ENCODE data around the gene PLEKHA6. TPM values are rescaled to one million over a fixed set of nuclear protein-coding genes. Genes with fewer than 3 reads are reported as not detected.

Gene PLEKHA6
- total and polyA plus RNA-seq, 2 of the 4 experiments (the other 2 are of a cell fraction): 8.2 to 19.9 TPM

DNA sequence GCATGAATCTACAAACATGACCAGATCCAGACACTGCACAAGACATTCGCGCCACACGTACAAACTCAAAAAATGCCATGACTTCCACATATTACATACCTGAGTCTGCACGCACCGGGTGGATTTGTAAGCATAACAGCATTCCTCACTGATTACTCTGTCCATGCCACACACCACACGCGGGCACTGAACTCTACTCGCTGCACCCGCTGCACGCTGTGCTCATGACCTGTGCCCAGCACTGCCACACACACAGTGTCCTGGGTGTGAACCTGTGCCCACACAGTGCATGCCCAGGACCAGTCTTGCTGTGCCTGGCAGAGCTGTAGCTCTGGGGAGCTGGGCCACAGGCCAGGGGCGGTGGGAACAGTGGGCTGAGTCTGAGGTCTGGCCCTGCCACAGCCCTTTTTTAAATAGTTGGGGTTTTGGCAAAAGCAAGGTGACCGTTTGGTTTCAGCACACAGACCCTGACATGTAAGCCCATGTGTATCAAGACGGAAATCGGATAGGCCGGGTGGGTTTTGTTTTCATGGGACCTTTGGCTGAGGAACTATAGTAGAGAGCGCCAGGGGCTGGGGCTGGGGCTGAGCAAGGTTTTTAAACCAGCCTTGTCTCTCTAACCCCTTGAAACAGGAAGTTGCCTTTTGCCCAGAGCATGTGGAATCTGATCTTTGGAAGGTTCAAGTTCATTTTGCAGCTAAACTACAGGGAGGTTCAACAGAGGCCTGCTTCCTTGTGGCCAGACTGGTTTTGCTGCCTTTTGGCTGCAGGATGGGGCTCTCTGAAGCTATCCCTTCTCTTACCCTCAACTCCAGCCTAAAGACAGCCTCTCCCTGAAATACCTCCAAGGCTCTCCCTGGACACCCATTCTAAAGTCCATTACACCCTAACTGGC is 133.6 kb downstream of the PLEKHA6 start:
- peaks cover 35% of the 10 kb centered on the region for H3K36me3 ChIP-seq (ENCODE audit: control insufficient read depth, insufficient read depth, low read length)
- no peak overlapping the region for H3K56ac ChIP-seq (ENCODE audit: extremely low read depth, insufficient read depth, low read length)
- no peak overlapping the region for H4K5ac ChIP-seq (ENCODE audit: low read depth, low read length)
- H2BK120ac ChIP-seq (ENCODE audit: low read depth, low read length): no peak overlapping the region
- no peak overlapping the region for H2BK5ac ChIP-seq (ENCODE audit: low read depth, low read length, poor library complexity, severe bottlenecking)
- H2BK15ac ChIP-seq (ENCODE audit: low read depth, low read length): no peak overlapping the region
- H4K20me1 ChIP-seq (ENCODE audit: insufficient read depth, low read length): no peaks in the 10 kb centered on the region
- 76% methylated on average over 10 of the region's 16 CpGs; no CpG with 5 or more reads in 1 of the 2 experiments for WGBS, 2 experiments (ENCODE audit: extremely low coverage in 2 of 2, insufficient read length in 1 of 2)
- no TSS peak for BruUV-seq (replicated peaks)
- H2BK20ac ChIP-seq (ENCODE audit: low read depth, low read length): no peak overlapping the region
- no peaks in the 10 kb centered on the region for H3K9me3 ChIP-seq (ENCODE audit: control insufficient read depth, insufficient read depth, low read length)
- no peak overlapping the region for H3K4ac ChIP-seq (ENCODE audit: low read depth, low read length)
- no peak overlapping the region for H2AK5ac ChIP-seq (ENCODE audit: low read depth, low read length)
- peak; percentile 27; the same call in 1 of the 2 replicates for ATAC-seq (ENCODE audit: low read depth)
- no peak overlapping the region for H4K91ac ChIP-seq (ENCODE audit: insufficient read depth, low read depth, low read length)
- H3K4me2 ChIP-seq (ENCODE audit: low read depth, low read length): no peak overlapping the region
- H4K8ac ChIP-seq (ENCODE audit: low read depth in 2 of 2, low read length in 2 of 2): no peak overlapping the region
- TF ChIP-seq CEBPB (IDR thresholded peaks at IDR 0.05; ENCODE audit: low read depth, low read length): no peak
- no peak for TF ChIP-seq SMC3 (IDR thresholded peaks at IDR 0.05; ENCODE audit: low read depth, low read length)
- no peak for TF ChIP-seq MAFK (IDR thresholded peaks at IDR 0.05; ENCODE audit: low read depth, low read length)
- TF ChIP-seq, protein P1, sequence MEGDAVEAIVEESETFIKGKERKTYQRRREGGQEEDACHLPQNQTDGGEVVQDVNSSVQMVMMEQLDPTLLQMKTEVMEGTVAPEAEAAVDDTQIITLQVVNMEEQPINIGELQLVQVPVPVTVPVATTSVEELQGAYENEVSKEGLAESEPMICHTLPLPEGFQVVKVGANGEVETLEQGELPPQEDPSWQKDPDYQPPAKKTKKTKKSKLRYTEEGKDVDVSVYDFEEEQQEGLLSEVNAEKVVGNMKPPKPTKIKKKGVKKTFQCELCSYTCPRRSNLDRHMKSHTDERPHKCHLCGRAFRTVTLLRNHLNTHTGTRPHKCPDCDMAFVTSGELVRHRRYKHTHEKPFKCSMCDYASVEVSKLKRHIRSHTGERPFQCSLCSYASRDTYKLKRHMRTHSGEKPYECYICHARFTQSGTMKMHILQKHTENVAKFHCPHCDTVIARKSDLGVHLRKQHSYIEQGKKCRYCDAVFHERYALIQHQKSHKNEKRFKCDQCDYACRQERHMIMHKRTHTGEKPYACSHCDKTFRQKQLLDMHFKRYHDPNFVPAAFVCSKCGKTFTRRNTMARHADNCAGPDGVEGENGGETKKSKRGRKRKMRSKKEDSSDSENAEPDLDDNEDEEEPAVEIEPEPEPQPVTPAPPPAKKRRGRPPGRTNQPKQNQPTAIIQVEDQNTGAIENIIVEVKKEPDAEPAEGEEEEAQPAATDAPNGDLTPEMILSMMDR (conservative IDR thresholded peaks at IDR 0.05; ENCODE audit: low read depth, low read length): no peak
- TF ChIP-seq POLR2A (IDR thresholded peaks at IDR 0.05; ENCODE audit: low read depth, low read length): no peak
- no peak for TF ChIP-seq RAD21 (IDR thresholded peaks at IDR 0.05; ENCODE audit: low read length)
- no peak for TF ChIP-seq CHD1 (IDR thresholded peaks at IDR 0.05; ENCODE audit: low read depth, low read length)
- TF ChIP-seq BHLHE40 (IDR thresholded peaks at IDR 0.05; ENCODE audit: low read depth, low read length): no peak
- TF ChIP-seq MXI1 (IDR thresholded peaks at IDR 0.05; ENCODE audit: borderline replicate concordance, low read depth, low read length): no peak
- no peak for TF ChIP-seq FOS (IDR thresholded peaks at IDR 0.05; ENCODE audit: low read depth, low read length)
- TF ChIP-seq ELK1 (IDR thresholded peaks at IDR 0.05; ENCODE audit: borderline replicate concordance, low read depth, low read length): no peak
- H3K4me3 ChIP-seq (ENCODE audit: insufficient read depth, low read depth, low read length): no peak overlapping the region
- ChIA-PET CTCF (no interaction called here), POLR2A (ENCODE audit: unreplicated experiment) (no interaction called here)
- H3K14ac ChIP-seq (replicated peaks; ENCODE audit: low read depth, low read length): no peak overlapping the region
- H3K18ac ChIP-seq (ENCODE audit: low read depth, low read length): no peak overlapping the region
- intact Hi-C loops (cut with micrococcal nuclease) (no loop called here), in situ Hi-C loops (cut with MboI; ENCODE audit: low sequenced_read_pairs) (no loop called here), dilution Hi-C loops (cut with HindIII; ENCODE audit: low sequenced_read_pairs, unreplicated experiment) (no loop called here)
- no peak overlapping the region for H2AFZ ChIP-seq (replicated peaks; ENCODE audit: low read length, poor library complexity)
- H3K4me1 ChIP-seq (ENCODE audit: control insufficient read depth, insufficient read depth, low read length): peaks cover 2% of the 10 kb centered on the region; the same call in 1 of the 2 replicates
- peak; percentile 27 for DNase-seq
- no peak overlapping the region for H3K27ac ChIP-seq (ENCODE audit: insufficient read depth, low read length)
- H3K9me1 ChIP-seq (ENCODE audit: insufficient read depth, low read length): peaks cover 6% of the 10 kb centered on the region
- no peaks in the 10 kb centered on the region for H3K79me1 ChIP-seq (ENCODE audit: low read depth in 1 of 2, low read length in 2 of 2)
- H3K9ac ChIP-seq (ENCODE audit: low read depth, low read length): no peak overlapping the region
- no peaks in the 10 kb centered on the region for H3K27me3 ChIP-seq (ENCODE audit: control insufficient read depth, insufficient read depth, low read length)
- no peak overlapping the region for H3K23ac ChIP-seq (ENCODE audit: low read depth, low read length)
- no peak overlapping the region for H2AK9ac ChIP-seq (replicated peaks; ENCODE audit: low read depth, low read length, poor library complexity)

Measured in IMR-90 (cell line).